GM10847 (cell line): ENCODE measurements around the gene ZSCAN5B.
"Not testable (repeated sequence)": the region's sequence is repeated elsewhere in the genome, so short reads cannot be mapped to it uniquely, and the experiment has no call there.

Experiments
- POLR2A ChIP-seq: IDR thresholded peaks from 2 replicates; pipeline ENCODE4 v1.6.1; 2011; ENCODE audit not compliant: insufficient read length; ENCODE audit errors: extremely low read depth

The ZSCAN5B gene

GRCh38 chr19:56197646-56198045 is at the start of gene ZSCAN5B:
TSS of gene ZSCAN5B (minus strand) at chr19:56197783. CDS start at chr19:56193052, 4,731 bp downstream.
- TF ChIP-seq POLR2A: not testable (repeated sequence)

- no peak for TF ChIP-seq POLR2A
Measured at GRCh38 chr19:56245121-56245740, 47.6 kb upstream of the ZSCAN5B start.

GRCh38 chr19:56223481-56223880 is 25.9 kb upstream of the ZSCAN5B start:
- no peak for TF ChIP-seq POLR2A

GRCh38 chr19:56222901-56223300 is 25.3 kb upstream of the ZSCAN5B start:
- no peak for TF ChIP-seq POLR2A

- no peak for TF ChIP-seq POLR2A
Measured at GRCh38 chr19:56221851-56222250, 24.3 kb upstream of the ZSCAN5B start.

- TF ChIP-seq POLR2A: no peak
Measured at GRCh38 chr19:56218961-56219360, 21.4 kb upstream of the ZSCAN5B start.

GRCh38 chr19:56217039-56217949 is 19.7 kb upstream of the ZSCAN5B start:
- no peak for TF ChIP-seq POLR2A

- no peak for TF ChIP-seq POLR2A
Measured at GRCh38 chr19:56211718-56212117, 14.1 kb upstream of the ZSCAN5B start.

GRCh38 chr19:56209091-56209490 is 11.5 kb upstream of the ZSCAN5B start:
- TF ChIP-seq POLR2A: no peak

GRCh38 chr19:56201973-56202372 is 4.4 kb upstream of the ZSCAN5B start, which contains the start of gene ZSCAN5C:
TSS of gene ZSCAN5C (plus strand) at chr19:56202273. CDS start at chr19:56205914, 3,641 bp downstream.
- TF ChIP-seq POLR2A: no peak

GRCh38 chr19:56199687-56200086 is 2.1 kb upstream of the ZSCAN5B start:
- TF ChIP-seq POLR2A: no peak

GRCh38 chr19:56193981-56194640 is 3.5 kb downstream of the ZSCAN5B start:
- no peak for TF ChIP-seq POLR2A

- no peak for TF ChIP-seq POLR2A
Measured at GRCh38 chr19:56191711-56192110, 5.9 kb downstream of the ZSCAN5B start.

GRCh38 chr19:56191115-56191514 is 6.5 kb downstream of the ZSCAN5B start:
- no peak for TF ChIP-seq POLR2A

GRCh38 chr19:56189785-56190184 is 7.8 kb downstream of the ZSCAN5B start:
- no peak for TF ChIP-seq POLR2A
